Stimulated activated CD8-positive, alpha-beta memory T cell treated with anti-CD3 and anti-CD28 coated beads, Interleukin-12 subunit alpha, Interleukin-12 subunit beta, amount 100 ng/mL, for 24 hours (primary cell): Measurements from ENCODE around the gene ARG1.
A peak's percentile ranks its signal among the peaks of the same experiment; 100 is the strongest.

Experiments
- DNase-seq: peaks from one replicate; pipeline ENCODE4 v3.0.0-alpha.2; 2020; ENCODE audit errors: extremely low read depth

ARG1 gene

DNA sequence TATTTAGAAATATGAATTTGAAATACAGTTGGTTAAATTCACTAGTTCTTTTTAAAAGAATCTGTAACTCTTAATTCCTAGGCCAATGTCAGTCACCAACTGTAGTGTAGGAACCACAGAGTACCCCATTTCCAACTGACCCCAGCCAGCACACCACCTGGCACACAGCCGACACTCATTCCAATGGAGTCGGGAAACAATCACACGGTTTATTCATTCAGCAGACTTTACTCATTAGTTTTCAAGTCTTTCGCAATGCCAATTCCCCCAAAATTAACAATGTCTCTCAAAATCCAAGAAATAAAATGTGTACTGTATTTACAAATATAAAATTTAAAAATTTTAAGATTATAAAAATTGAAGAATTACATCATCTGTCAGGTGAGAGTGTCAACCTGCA is 13.5 kb downstream of the ARG1 start:
- DNase-seq, result no peak

DNA sequence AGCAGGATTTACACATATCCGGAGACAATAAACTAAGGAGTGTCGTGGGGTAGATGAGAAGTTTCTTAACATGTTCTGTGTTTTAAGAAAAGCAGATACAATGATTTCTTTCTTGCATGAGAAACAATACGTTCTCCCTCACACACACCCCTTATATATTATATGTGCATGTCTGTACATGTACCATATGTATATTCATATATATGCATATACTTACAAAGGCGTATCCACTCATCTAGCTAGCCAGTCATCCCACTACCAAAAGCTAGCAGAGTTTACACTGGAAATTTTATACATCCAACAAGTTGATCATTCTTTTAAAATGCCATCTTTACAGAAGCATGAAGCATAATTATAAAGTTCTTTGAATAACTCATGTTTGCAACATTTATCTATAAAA is 14.9 kb downstream of the ARG1 start:
- no peak for DNase-seq

DNA sequence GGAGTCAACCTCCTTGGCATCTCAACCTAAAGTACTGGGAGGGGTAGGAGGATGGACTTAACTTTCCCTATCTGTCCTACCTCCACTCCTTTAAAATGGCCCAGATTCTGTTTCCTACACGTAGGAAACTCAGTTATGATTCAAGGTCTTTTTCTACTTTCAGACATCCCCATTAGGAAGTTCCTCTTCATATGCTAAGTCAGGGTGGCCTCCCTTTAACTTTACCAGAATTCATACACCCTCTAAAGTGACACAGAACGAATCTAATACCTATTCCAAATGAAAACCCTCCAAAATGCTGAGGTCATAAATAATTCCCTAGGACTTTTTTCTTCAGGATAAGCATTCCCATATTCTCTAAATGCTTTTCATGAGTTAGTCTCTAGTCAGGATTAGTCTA is 15.6 kb downstream of the ARG1 start:
- no peak for DNase-seq

DNA sequence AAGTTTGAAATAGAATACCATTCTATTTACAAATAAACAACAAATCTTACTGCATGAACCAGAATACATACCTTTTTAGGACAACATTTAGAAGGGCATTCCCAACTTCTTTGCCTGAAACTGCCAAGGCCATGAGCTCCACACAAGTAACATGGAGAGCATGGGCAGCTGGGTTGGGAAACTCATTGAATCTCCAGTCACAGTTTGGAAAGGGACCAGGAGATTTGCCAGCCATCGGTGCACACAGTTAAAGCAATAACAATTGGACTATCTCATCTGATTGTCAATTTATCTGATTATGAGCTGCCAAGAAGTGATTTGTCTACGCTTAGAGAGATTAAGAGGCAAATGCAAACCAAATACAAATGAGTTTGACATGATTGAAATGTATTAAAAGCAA is 19.9 kb downstream of the ARG1 start:
- no peak for DNase-seq

DNA sequence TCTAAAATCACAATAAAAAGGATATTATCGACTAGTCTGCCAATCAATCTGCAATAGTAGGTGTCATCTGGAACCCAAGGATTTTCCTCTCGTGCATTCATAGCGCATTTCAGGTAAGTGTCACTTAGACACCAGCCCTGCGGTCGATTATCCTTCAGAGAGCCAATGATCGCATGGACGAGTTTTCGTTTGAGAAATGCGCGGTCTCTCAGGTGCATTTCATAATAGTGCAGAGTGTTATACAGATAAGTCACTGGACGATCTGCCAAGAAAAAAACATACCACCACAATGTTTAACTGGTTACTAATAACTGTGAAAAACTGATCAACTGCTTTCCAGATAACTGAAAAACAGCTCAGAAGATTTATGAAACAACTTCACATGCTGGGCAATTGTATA is 21.0 kb downstream of the ARG1 start:
- DNase-seq, result no peak

DNA sequence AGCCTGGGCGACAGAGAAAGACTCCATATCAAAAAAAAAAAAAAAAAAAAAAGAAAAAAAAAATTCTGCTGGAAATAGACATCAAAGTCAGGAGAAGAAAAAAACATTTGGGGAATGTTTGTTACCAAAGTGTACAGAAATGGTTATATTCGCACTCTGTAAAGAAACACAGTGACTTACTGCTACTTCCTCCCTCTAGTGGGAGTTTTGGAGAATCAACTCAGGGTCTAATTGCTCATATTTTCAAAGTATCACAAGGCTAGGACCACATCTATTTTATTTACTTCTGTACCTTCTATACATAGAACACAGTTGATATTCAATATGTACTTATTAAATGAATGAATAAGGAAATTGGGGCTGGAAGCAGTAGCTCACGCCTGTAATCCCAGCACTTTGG is 24.4 kb downstream of the ARG1 start:
- no peak for DNase-seq

DNA sequence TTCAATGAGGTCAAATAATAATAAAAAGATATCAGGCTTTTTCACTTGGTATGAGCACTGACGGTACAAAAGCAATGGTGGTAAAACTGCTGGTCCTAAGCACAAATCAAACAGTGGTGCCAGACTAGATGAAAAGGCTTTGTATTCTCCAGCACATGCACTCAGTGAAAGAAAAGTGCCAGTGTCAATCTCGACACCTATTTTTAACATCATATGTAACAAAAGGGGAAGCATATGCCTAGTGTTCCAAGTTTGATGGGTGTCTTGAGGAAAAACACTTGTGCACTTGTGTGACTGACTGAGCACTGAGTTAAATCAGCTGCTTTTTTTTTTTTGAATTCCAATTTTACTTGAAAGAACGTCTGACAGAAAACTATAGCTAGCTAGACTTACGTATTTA is 27.7 kb downstream of the ARG1 start:
- DNase-seq, result no peak

DNA sequence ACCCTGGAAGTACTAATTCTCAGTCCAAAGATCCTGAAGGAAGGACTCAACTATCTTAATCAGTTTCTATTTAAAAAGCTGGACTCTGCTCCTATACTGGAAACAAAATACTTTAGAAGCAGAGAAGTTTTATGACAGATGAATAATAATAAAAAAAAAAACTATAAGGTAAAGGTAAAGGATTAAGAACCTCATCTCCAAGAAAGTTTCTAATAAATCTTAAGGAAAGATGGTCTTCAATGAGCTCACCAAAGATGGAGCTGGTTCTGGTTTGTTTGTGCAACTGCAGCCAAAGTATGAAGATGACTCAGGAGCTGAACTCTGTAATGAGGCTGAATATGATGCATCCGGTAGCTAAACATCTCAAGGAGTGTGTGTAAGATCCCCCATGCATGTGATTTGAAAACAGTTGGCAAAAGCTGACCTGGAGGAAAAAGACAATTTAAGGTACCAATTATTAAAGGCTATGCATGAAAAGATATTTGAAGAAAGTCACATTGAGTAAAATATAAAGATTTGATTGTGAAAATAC is 29.8 kb downstream of the ARG1 start:
- no peak for DNase-seq

DNA sequence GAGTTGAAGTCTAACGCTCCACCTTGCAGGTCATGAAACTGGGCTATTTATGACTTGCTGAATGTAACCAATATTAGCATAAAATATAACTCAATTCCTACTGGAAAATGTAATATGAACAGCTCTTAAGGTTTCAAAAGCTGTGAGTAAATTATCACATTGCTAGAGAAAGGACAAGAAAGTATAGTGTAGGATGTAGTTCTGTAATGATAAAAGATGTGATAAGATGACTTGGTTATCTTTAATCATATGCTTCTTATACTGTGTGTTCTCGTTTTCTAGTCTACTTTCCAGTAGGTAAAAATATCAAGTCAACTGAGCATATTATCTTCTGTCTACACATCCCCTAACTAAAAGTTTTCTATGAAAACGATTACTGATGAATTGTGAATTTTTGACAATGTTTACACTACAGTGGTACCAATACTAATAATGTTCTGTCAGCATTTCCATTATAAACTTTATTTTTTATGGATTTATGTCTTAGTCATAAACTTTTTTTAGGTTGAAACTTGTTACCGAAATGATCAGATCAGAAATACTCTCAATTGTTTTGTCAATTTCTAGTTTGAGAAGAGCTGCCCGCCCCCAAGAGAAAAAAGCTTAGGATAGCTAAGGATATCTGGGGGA is 40.4 kb downstream of the ARG1 start:
- no peak for DNase-seq

DNA sequence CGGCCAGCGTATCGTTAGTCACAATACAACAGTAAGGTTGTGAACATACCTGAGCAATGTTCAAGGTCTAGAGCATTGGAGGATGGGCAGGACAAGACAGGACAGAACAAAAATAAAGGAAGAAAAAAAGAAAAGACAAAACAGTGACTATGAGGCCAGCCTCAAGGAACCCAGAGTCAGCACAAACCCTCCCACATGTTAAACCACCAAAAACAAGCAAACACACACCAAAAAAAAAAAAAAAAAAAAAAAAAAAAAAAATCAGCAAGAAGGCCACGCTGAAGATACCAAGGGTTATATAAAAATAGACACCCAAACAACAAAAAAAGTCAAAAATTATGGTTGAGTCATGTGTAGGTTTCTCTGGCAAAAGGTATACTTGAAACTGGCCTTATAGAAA is 42.2 kb downstream of the ARG1 start:
- DNase-seq, result no peak

DNA sequence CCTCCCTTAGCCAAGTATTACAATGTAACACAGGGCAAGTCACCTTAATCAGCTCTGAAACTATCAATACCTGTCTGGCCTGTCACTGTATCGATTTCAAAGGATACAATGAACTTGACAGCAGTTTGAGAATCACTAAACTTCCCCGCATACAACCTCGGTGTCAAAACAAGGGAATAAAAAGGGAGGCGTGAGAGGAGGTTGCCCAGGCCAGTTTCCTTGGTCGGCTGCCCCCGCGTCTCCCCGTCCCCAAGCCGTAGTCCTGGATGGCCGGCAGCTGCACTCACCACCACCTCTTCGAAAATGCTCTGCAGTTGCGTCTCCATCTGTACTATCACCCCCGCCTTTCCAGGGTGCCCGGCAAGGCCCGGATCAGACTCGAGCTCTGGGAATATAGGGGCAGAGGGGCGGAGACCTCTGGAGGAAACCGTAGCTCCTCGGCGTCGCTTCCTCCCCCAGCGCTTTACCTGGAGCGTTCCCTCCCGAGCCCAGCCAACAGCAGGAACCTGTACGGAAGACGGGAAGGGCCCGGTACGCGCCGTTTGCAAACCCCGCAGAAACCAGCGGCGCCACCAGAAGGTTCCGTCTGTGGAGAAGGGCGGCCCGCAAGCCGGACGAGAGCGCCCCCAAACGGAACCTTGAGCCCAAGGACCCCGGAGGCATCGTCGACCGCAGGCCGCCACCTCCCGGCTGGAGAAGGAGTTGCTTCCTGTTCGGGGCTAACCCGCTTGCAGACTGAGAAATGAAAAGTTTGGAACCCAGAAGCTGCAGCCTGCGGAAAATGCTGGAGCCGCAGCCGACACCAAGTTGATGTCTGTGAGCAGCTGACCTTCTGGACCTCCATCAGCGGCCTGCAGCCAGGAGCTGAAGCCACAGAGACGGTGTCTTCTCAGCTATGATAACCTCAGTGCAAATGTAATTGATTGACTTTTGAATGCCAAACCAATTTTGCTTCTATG is 55.0 kb downstream of the ARG1 start, which contains the start of gene MED23:
Gene MED23, minus strand, starts transcription at position 519 of the 959 bp plus-strand sequence. Its CDS starts 193 bp downstream, at position 326.
- DNase-seq, result peak; percentile 75

DNA sequence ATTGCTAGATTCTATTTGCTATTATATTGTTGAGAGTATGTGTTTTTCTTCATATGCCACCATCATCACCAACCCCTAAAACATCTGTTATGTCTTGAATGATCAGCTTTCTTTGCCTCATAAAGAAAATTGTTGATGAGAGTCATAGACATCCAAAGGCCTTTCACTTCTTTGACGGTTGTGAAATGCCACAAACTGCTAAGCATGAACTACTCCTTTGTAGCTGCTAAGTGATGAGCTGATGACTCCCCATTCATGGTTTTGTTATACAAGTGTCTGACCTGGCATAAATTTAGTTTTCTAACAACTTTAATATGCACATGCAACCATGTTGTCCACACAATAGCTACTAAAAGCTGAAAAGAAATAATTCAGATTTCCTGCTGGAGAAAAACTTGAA is 55.7 kb downstream of the ARG1 start:
- DNase-seq, result no peak

DNA sequence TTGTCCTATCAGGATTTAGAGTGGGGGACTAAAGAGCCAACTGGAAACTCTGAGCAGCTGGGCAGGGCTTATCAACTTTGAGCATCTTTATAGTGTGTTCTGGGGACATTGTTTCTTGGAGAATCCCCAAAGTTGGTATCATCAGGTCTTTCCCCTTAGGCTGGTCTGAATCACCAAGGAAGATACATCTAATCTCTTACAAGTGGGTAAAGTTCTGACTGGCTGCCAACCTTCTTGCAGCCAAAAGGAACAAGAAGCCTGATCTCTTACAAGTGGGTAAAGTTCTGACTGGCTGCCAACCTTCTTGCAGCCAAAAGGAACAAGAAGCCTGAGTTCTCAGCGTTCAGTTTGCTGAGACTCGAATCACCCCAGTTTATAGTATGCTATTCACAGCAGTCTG is 56.6 kb downstream of the ARG1 start:
- DNase-seq, result no peak

DNA sequence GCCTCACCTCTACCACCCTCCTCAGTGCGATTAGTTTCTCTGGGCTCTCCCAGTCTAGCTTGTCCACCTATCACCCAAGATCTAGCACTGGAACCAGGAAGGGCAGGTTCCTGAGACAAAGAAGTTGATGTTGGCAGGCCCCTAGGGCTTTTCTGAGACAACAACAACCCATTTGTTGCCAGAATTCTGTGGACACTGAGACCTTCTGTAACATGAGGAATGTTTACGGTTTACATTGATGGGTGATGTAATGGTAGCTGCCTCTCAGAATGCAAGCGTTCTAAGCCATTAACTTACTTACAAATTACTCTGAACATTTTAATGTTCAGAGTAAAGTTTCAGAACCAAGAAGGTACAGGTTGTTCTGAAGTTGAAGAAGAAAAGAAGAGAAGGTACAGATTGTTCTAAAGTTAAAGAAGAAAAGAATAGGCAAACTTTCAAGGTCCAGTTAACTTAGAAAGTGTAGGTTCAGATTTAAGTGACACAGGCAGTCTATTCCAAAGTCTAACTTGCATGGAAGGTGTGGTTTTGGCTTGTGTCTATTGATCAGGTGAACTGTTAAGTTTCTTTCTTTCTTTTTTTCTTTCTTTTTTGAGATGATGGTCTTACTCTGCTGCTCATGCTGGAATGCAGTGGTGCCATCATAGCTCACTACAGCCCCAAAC is 58.7 kb downstream of the ARG1 start:
- DNase-seq, result no peak
